NCI-H1105 (cell line): ENCODE measurements around the gene MTOR.
"Not testable (repeated sequence)": the region's sequence is repeated elsewhere in the genome, so short reads cannot be mapped to it uniquely, and the experiment has no call there.

Source experiments
- DNase-seq: peaks from one replicate; lab custom pipeline; 2025; lab: John Stamatoyannopoulos, UW

Gene MTOR

GRCh38 chr1:11180342-11180744 lies 82.0 kb downstream of the MTOR start:
- no peak for DNase-seq

GRCh38 chr1:11179749-11180148 lies 82.6 kb downstream of the MTOR start:
- DNase-seq = not testable (repeated sequence)

GRCh38 chr1:11179125-11179524 lies 83.2 kb downstream of the MTOR start:
- DNase-seq = no peak

- peak; percentile 29 for DNase-seq
Measured at GRCh38 chr1:11178021-11179015, 84.0 kb downstream of the MTOR start.

- no peak for DNase-seq
Measured at GRCh38 chr1:11176081-11176706, 86.2 kb downstream of the MTOR start.

- no peak for DNase-seq
Measured at GRCh38 chr1:11175461-11175860, 86.9 kb downstream of the MTOR start.

GRCh38 chr1:11174261-11174942 lies 87.9 kb downstream of the MTOR start:
- no peak for DNase-seq

- no peak for DNase-seq
Measured at GRCh38 chr1:11170102-11170501, 92.2 kb downstream of the MTOR start.

- no peak for DNase-seq
Measured at GRCh38 chr1:11169202-11169601, 93.1 kb downstream of the MTOR start.

GRCh38 chr1:11168731-11169130 lies 93.6 kb downstream of the MTOR start:
- no peak for DNase-seq

- DNase-seq = not testable (repeated sequence)
Measured at GRCh38 chr1:11166744-11167143, 95.6 kb downstream of the MTOR start.

- DNase-seq = not testable (repeated sequence)
Measured at GRCh38 chr1:11162752-11163151, 99.6 kb downstream of the MTOR start.

GRCh38 chr1:11158720-11159321 lies 103.5 kb downstream of the MTOR start:
- no peak for DNase-seq

GRCh38 chr1:11158291-11158690 lies 104.1 kb downstream of the MTOR start:
- no peak for DNase-seq

- no peak for DNase-seq
Measured at GRCh38 chr1:11157867-11158266, 104.5 kb downstream of the MTOR start.

GRCh38 chr1:11157394-11157793 lies 105.0 kb downstream of the MTOR start:
- no peak for DNase-seq

- DNase-seq = no peak
Measured at GRCh38 chr1:11156963-11157362, 105.4 kb downstream of the MTOR start.

GRCh38 chr1:11156441-11156840 lies 105.9 kb downstream of the MTOR start:
- DNase-seq = no peak

- DNase-seq = no peak
Measured at GRCh38 chr1:11153184-11153583, 109.2 kb downstream of the MTOR start.

- DNase-seq = no peak
Measured at GRCh38 chr1:11152755-11153154, 109.6 kb downstream of the MTOR start.

- no peak for DNase-seq
Measured at GRCh38 chr1:11151826-11152612, 110.3 kb downstream of the MTOR start.
